ENCODE results near the gene AGTRAP. TPM values are rescaled to one million over a fixed set of nuclear protein-coding genes. Genes with fewer than 3 reads are reported as not detected.

Gene AGTRAP
- total and polyA plus RNA-seq, 2 of the 4 experiments (the other 2 are of a cell fraction) = 21.5 to 57.7 TPM

DNA sequence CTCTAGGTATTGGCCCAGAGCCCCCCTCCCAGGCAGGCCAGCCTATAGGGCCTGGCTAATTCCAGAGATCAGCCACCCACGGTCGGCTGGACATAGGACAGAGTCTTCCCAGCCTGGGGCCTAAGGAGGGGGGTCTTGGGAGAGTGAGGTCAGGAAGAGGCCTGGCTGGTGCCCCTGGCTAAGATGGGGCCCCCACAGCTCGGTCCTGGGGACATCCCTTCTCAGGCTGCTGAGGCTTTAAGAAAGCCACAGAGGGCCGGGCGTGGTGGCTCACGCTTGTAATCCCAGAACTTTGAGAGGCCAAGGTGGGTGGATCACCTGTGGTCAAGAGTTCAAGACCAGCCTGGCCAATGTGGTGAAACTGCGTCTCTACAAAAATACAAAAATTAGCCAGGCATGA lies 28.6 kb downstream of the AGTRAP start:
- Histone ChIP-seq H2BK5ac (ENCODE audit: low read depth, low read length, poor library complexity, severe bottlenecking) (no peak overlapping the region), H2BK15ac (ENCODE audit: low read depth, low read length) (no peak overlapping the region), H3K14ac (replicated peaks; ENCODE audit: low read depth, low read length) (no peak overlapping the region), H3K79me1 (ENCODE audit: low read depth in 1 of 2, low read length in 2 of 2) (no peaks in the 10 kb centered on the region), H3K9me1 (ENCODE audit: insufficient read depth, low read length) (no peaks in the 10 kb centered on the region), H3K36me3 (ENCODE audit: control insufficient read depth, insufficient read depth, low read length) (no peaks in the 10 kb centered on the region), H3K9ac (ENCODE audit: low read depth, low read length) (no peak overlapping the region), H3K23ac (ENCODE audit: low read depth, low read length) (no peak overlapping the region), H3K9me3 (ENCODE audit: control insufficient read depth, insufficient read depth, low read length) (no peaks in the 10 kb centered on the region), H3K56ac (ENCODE audit: extremely low read depth, insufficient read depth, low read length) (no peak overlapping the region), H4K20me1 (ENCODE audit: insufficient read depth, low read length) (no peaks in the 10 kb centered on the region), H3K27ac (ENCODE audit: insufficient read depth, low read length) (no peak overlapping the region), H2AK5ac (ENCODE audit: low read depth, low read length) (no peak overlapping the region), H3K18ac (ENCODE audit: low read depth, low read length) (no peak overlapping the region), H2AFZ (replicated peaks; ENCODE audit: low read length, poor library complexity) (no peak overlapping the region), H4K8ac (ENCODE audit: low read depth in 2 of 2, low read length in 2 of 2) (no peak overlapping the region), H2BK20ac (ENCODE audit: low read depth, low read length) (no peak overlapping the region), H2AK9ac (replicated peaks; ENCODE audit: low read depth, low read length, poor library complexity) (no peak overlapping the region), H3K4ac (ENCODE audit: low read depth, low read length) (no peak overlapping the region), H3K4me2 (ENCODE audit: low read depth, low read length) (no peak overlapping the region), H3K4me3 (ENCODE audit: insufficient read depth, low read depth, low read length) (no peak overlapping the region), H4K91ac (ENCODE audit: insufficient read depth, low read depth, low read length) (no peak overlapping the region), H2BK120ac (ENCODE audit: low read depth, low read length) (no peak overlapping the region), H3K4me1 (ENCODE audit: control insufficient read depth, insufficient read depth, low read length) (peaks cover 1% of the 10 kb centered on the region; the same call in 1 of the 2 replicates), H4K5ac (ENCODE audit: low read depth, low read length) (no peak overlapping the region), H3K27me3 (ENCODE audit: control insufficient read depth, insufficient read depth, low read length) (peaks cover 42% of the 10 kb centered on the region)
- WGBS, 2 experiments (ENCODE audit: extremely low coverage in 2 of 2, insufficient read length in 1 of 2) = 73% methylated on average over 4 of the region's 7 CpGs; no CpG with 5 or more reads in 1 of the 2 experiments
- BruUV-seq (replicated peaks) = no TSS peak
- no peak for TF ChIP-seq POLR2A (IDR thresholded peaks at IDR 0.05; ENCODE audit: low read depth, low read length)
- TF ChIP-seq, protein P1, sequence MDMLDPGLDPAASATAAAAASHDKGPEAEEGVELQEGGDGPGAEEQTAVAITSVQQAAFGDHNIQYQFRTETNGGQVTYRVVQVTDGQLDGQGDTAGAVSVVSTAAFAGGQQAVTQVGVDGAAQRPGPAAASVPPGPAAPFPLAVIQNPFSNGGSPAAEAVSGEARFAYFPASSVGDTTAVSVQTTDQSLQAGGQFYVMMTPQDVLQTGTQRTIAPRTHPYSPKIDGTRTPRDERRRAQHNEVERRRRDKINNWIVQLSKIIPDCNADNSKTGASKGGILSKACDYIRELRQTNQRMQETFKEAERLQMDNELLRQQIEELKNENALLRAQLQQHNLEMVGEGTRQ (IDR thresholded peaks at IDR 0.05; ENCODE audit: low read depth, low read length) = no peak
- TF ChIP-seq RFX5 (IDR thresholded peaks at IDR 0.05; ENCODE audit: low read depth, low read length) = no peak
- TF ChIP-seq SMC3 (IDR thresholded peaks at IDR 0.05; ENCODE audit: low read depth, low read length) = no peak
- TF ChIP-seq RCOR1 (IDR thresholded peaks at IDR 0.05; ENCODE audit: insufficient replicate concordance, low read length) = no peak
- no peak for TF ChIP-seq MAZ (IDR thresholded peaks at IDR 0.05; ENCODE audit: borderline replicate concordance, low read depth, low read length)
- TF ChIP-seq ELK1 (IDR thresholded peaks at IDR 0.05; ENCODE audit: borderline replicate concordance, low read depth, low read length) = no peak
- no peak for TF ChIP-seq RAD21 (IDR thresholded peaks at IDR 0.05; ENCODE audit: low read length)
- no peak for TF ChIP-seq MXI1 (IDR thresholded peaks at IDR 0.05; ENCODE audit: borderline replicate concordance, low read depth, low read length)
- in situ Hi-C loops (cut with MboI; ENCODE audit: low sequenced_read_pairs) (no loop called here), intact Hi-C loops (cut with micrococcal nuclease) (no loop called here), dilution Hi-C loops (cut with HindIII; ENCODE audit: low sequenced_read_pairs, unreplicated experiment) (no loop called here)
- DNase-seq (no peak), ATAC-seq (ENCODE audit: low read depth) (no peak)
- CTCF ChIA-PET = no interaction called here
- POLR2A ChIA-PET (ENCODE audit: unreplicated experiment) = no interaction called here

Data from IMR-90 (cell line).